Keratinocyte (primary cell): Measurements from ENCODE around the gene CCNK. TPM values are rescaled to one million over a fixed set of nuclear protein-coding genes. Genes with fewer than 3 reads are reported as not detected.

ENCODE experiments used
- DNase-seq: peaks from one replicate; pipeline ENCODE4 v3.0.0-alpha.2; 2011; ENCODE audit warnings: low read depth, missing footprints, low spot score
- FAIRE-seq: peaks from 2 replicates; lab custom pipeline; 2011; peaks lifted over from hg19 to GRCh38; lab: Jason Lieb, UNC
- H2AFZ ChIP-seq: 2 replicates; pipeline ENCODE4 v1.6.0; 2012; ENCODE audit warnings: low read length, control low read depth, inconsistent platforms; ENCODE audit not compliant: control insufficient read depth
- H3K27ac ChIP-seq: 2 replicates; pipeline ENCODE4 v1.5.1; 2011; ENCODE audit warnings: low read length; ENCODE audit not compliant: control insufficient read depth, insufficient read depth
- H3K27me3 ChIP-seq: 3 replicates; pipeline ENCODE4 v1.6.0; 2011; ENCODE audit warnings: low read length; ENCODE audit not compliant: control insufficient read depth, insufficient read depth; ENCODE audit errors: extremely low read depth
- H3K36me3 ChIP-seq, 2 experiments: 2 replicates in 1 of 2; 3 replicates in 1 of 2; pipeline ENCODE4 v1.5.1; 2011; ENCODE audit warnings: low read length in 2 of 2, mild to moderate bottlenecking in 1 of 2; ENCODE audit not compliant: control insufficient read depth in 2 of 2, insufficient read depth in 2 of 2; ENCODE audit errors: extremely low read depth in 1 of 2
- H3K4me1 ChIP-seq: 3 replicates; pipeline ENCODE4 v1.5.1; 2011; ENCODE audit warnings: low read length; ENCODE audit not compliant: control insufficient read depth, insufficient read depth; ENCODE audit errors: extremely low read depth
- H3K4me2 ChIP-seq: 3 replicates; pipeline ENCODE4 v1.6.0; 2011; ENCODE audit warnings: low read depth, low read length; ENCODE audit not compliant: control insufficient read depth, insufficient read depth; ENCODE audit errors: extremely low read depth
- H3K4me3 ChIP-seq, 3 experiments: fragments of 200-600 bp in 1 of 3; sonication (generic) in 1 of 3; 2 replicates in 2 of 3; 3 replicates in 1 of 3; pipeline ENCODE4 v1.5.1; 2011 to 2016; ENCODE audit warnings: low read length in 3 of 3, mild to moderate bottlenecking in 3 of 3, control low read depth in 2 of 3, inconsistent platforms in 1 of 3, low read depth in 1 of 3, mixed read lengths in 1 of 3, mixed run types in 1 of 3, moderate library complexity in 1 of 3; ENCODE audit not compliant: control insufficient read depth in 2 of 3, insufficient read depth in 2 of 3; ENCODE audit errors: extremely low read depth in 1 of 3
- H3K79me2 ChIP-seq: 2 replicates; pipeline ENCODE4 v1.6.0; 2012; ENCODE audit warnings: low read length; ENCODE audit not compliant: control insufficient read depth, insufficient read depth
- H3K9ac ChIP-seq: 3 replicates; pipeline ENCODE4 v1.6.0; 2011; ENCODE audit warnings: low read length; ENCODE audit not compliant: control insufficient read depth, insufficient read depth; ENCODE audit errors: extremely low read depth
- H3K9me1 ChIP-seq: 3 replicates; pipeline ENCODE4 v1.6.0; 2011; ENCODE audit warnings: low read length; ENCODE audit not compliant: control insufficient read depth, insufficient read depth; ENCODE audit errors: extremely low read depth
- H3K9me3 ChIP-seq: 2 replicates; pipeline ENCODE4 v1.5.1; 2012; ENCODE audit warnings: low read depth, low read length; ENCODE audit not compliant: control insufficient read depth
- H4K20me1 ChIP-seq: 3 replicates; pipeline ENCODE4 v1.6.0; 2011; ENCODE audit warnings: low read length; ENCODE audit not compliant: control insufficient read depth, insufficient read depth; ENCODE audit errors: extremely low read depth
- EZH2 ChIP-seq: IDR thresholded peaks from one replicate; pipeline ENCODE4 v1.6.1; 2012; ENCODE audit warnings: inconsistent platforms, mild to moderate bottlenecking, low read length, moderate library complexity
- dilution Hi-C: fragments of 300-500 bp; cut with MboI; formaldehyde crosslinking; loops from one replicate; pipeline ENCODE4 v1.7.0; 2020; ENCODE audit warnings: low sequenced_read_pairs; ENCODE audit not compliant: extremely low pct_ligation_motif_present
- polyA plus RNA-seq, 5 experiments: library from polyadenylated mRNA; depleted of rRNA in 3 of 5; stranded (reverse) in 3 of 5; stranded (forward) in 1 of 5; unstranded in 1 of 5; fragments of >200 nt; gene quantifications; 1 replicate in 1 of 5; 2 replicates in 3 of 5; 3 replicates in 1 of 5; pipeline versions ENCODE4 v1.2.1 to v1.2.3, GENCODE V29; 2011 to 2012; ENCODE audit warnings: missing spikeins in 2 of 5, low read depth in 1 of 5, low replicate concordance in 1 of 5
- TF ChIP-seq, protein P1 (sequence below), 3 experiments: IDR thresholded peaks in 1 of 3; conservative IDR thresholded peaks in 1 of 3; optimal IDR thresholded peaks in 1 of 3; 2 replicates in 2 of 3; 3 replicates in 1 of 3; pipeline versions ENCODE3 to v1.5.1; 2011; ENCODE audit warnings: low read length in 3 of 3, mild to moderate bottlenecking in 3 of 3, moderate library complexity in 2 of 3, control low read depth in 1 of 3, inconsistent platforms in 1 of 3; ENCODE audit not compliant: insufficient read depth in 2 of 3; ENCODE audit errors: extremely low read depth in 1 of 3

CCNK gene
- polyA plus RNA-seq, 1 donor (not counting 4 experiments of a cell fraction or from before 2014, with no cell fraction given): 12.8 TPM

- Histone ChIP-seq H3K27me3 (no peaks in the 10 kb centered on the region), H3K4me2 (no peak overlapping the region), H3K36me3 (no peaks in the 10 kb centered on the region), H3K4me1 (no peaks in the 10 kb centered on the region), H3K27ac (no peak overlapping the region), H2AFZ (no peak overlapping the region), H3K9me3 (no peaks in the 10 kb centered on the region), H3K79me2 (peaks cover 85% of the 10 kb centered on the region), H3K9me1 (no peaks in the 10 kb centered on the region), H3K4me3 (no peak overlapping the region), H3K9ac (no peak overlapping the region), H4K20me1 (peaks cover 9% of the 10 kb centered on the region)
- dilution Hi-C loops: no loop called here
- no peak for TF ChIP-seq EZH2
- TF ChIP-seq, protein P1, sequence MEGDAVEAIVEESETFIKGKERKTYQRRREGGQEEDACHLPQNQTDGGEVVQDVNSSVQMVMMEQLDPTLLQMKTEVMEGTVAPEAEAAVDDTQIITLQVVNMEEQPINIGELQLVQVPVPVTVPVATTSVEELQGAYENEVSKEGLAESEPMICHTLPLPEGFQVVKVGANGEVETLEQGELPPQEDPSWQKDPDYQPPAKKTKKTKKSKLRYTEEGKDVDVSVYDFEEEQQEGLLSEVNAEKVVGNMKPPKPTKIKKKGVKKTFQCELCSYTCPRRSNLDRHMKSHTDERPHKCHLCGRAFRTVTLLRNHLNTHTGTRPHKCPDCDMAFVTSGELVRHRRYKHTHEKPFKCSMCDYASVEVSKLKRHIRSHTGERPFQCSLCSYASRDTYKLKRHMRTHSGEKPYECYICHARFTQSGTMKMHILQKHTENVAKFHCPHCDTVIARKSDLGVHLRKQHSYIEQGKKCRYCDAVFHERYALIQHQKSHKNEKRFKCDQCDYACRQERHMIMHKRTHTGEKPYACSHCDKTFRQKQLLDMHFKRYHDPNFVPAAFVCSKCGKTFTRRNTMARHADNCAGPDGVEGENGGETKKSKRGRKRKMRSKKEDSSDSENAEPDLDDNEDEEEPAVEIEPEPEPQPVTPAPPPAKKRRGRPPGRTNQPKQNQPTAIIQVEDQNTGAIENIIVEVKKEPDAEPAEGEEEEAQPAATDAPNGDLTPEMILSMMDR (optimal IDR thresholded peaks at IDR 0.05 in 1 of 3, IDR thresholded peaks at IDR 0.05 in 1 of 3, conservative IDR thresholded peaks at IDR 0.05 in 1 of 3; ENCODE audit: extremely low read depth in 1 of 3, insufficient read depth in 2 of 3, low read length in 3 of 3): no peak
- FAIRE-seq (no peak), DNase-seq (no peak)
Observed at GRCh38 chr14:99552572-99553216, 71.5 kb downstream of the CCNK start.

DNA sequence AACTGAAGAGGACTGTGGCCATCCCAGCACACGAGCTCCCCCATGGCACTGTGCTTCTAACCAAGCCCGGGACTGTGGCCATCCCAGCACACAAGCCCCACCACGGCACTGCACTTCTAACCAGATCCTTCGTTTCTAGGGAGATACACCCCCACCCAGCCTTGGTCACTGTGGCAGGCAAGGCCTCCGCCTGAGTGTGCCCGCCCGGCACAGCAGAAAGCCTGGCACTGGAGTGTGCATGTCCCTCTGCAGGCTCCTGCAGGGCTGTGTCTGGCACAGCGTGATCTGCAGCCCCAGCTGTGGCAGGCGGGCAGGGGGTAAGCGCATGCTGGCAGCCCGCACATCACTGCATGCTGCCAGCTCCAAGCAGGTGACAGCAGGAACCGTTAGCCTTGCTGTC lies 73.0 kb downstream of the CCNK start:
- Histone ChIP-seq H3K27me3 (no peaks in the 10 kb centered on the region), H3K4me3 (no peak overlapping the region), H2AFZ (no peak overlapping the region), H3K27ac (no peak overlapping the region), H3K4me1 (no peaks in the 10 kb centered on the region), H3K9me3 (no peaks in the 10 kb centered on the region), H4K20me1 (peaks cover 9% of the 10 kb centered on the region), H3K36me3 (no peaks in the 10 kb centered on the region), H3K9me1 (no peaks in the 10 kb centered on the region), H3K79me2 (peaks cover 81% of the 10 kb centered on the region), H3K9ac (no peak overlapping the region), H3K4me2 (no peak overlapping the region)
- DNase-seq (no peak), FAIRE-seq (no peak)
- dilution Hi-C loops: no loop called here
- no peak for TF ChIP-seq EZH2
- TF ChIP-seq, protein P1 (optimal IDR thresholded peaks at IDR 0.05 in 1 of 3, IDR thresholded peaks at IDR 0.05 in 1 of 3, conservative IDR thresholded peaks at IDR 0.05 in 1 of 3; ENCODE audit: extremely low read depth in 1 of 3, insufficient read depth in 2 of 3, low read length in 3 of 3): no peak
